ENCODE measurements around the gene KLHL29. TPM values are rescaled to one million over a fixed set of nuclear protein-coding genes. Genes with fewer than 3 reads are reported as not detected.

KLHL29 gene
- total RNA-seq, 1 donor from 2014 or later = 23.6 TPM

DNA sequence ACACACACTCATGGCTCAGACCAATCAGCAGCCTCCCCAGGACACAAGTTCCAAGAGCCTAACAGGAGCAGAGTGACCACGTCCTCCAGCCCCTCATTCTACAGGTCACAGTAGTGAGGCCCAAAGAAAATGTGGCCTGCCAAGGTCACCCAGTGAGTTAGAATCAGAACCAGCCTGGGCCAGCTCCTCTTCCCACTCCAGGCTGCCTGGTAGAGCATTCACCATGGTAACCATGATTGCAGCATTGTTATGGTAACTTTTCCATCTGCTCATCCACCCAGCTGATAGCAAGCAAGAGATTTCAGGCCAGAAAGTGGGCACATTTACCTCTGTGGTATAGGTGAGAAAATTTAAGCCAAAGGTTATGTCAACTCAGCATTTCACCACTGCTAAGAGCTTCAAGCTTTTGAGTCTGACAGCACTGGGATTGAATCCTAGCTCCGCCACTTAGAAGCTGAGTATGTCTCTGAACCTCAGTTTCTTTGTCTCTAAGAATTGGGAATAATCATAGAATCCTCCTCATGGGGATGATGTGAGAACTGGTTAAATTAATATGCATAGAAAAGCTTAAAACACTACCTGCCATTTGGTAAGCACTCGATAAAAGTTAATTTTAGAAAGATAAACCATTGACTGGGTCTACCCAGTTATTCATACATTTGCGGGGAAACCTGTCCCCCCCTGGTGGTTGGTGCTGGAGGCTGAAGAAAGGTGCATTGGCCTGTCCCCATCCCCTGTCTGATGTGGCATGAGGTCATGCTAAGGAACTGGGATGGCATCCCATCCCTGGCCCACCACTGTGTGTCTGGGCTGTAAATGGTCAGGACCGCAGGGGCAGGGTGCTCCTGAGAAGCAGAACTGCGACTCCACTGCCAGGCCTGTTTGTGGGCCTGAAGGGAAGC is 181.5 kb downstream of the KLHL29 start:
- no peak for DNase-seq (ENCODE audit: low spot score)

- DNase-seq (ENCODE audit: low spot score) = no peak
Measured at GRCh38 chr2:23567161-23567756, 182.3 kb downstream of the KLHL29 start.

DNA sequence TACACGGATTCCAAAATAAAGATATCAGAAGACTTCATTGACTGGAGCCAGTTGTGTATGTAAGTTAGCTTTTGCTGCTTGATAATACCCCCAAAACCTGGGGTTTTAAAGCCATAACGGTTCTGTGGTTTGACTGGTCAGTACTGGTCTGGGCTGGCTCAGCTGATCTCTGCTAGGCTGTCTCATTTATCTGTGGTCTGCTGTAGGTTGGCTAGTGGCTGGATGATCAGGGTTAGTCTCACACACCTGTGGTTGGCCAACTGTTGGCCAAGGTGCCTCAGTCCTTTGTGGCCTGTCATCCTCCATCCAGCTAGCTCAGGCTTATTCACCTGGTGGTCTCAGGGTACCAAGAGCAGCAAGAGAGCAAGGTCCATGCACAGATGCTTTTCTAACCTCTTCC is 183.2 kb downstream of the KLHL29 start:
- DNase-seq (ENCODE audit: low spot score) = no peak

GRCh38 chr2:23568626-23569190 is 183.7 kb downstream of the KLHL29 start:
- no peak for DNase-seq (ENCODE audit: low spot score)

- DNase-seq (ENCODE audit: low spot score) = no peak
Measured at GRCh38 chr2:23569761-23570365, 184.9 kb downstream of the KLHL29 start.

GRCh38 chr2:23571085-23571484 is 186.1 kb downstream of the KLHL29 start:
- no peak for DNase-seq (ENCODE audit: low spot score)

GRCh38 chr2:23571527-23572282 is 186.7 kb downstream of the KLHL29 start:
- no peak for DNase-seq (ENCODE audit: low spot score)

DNA sequence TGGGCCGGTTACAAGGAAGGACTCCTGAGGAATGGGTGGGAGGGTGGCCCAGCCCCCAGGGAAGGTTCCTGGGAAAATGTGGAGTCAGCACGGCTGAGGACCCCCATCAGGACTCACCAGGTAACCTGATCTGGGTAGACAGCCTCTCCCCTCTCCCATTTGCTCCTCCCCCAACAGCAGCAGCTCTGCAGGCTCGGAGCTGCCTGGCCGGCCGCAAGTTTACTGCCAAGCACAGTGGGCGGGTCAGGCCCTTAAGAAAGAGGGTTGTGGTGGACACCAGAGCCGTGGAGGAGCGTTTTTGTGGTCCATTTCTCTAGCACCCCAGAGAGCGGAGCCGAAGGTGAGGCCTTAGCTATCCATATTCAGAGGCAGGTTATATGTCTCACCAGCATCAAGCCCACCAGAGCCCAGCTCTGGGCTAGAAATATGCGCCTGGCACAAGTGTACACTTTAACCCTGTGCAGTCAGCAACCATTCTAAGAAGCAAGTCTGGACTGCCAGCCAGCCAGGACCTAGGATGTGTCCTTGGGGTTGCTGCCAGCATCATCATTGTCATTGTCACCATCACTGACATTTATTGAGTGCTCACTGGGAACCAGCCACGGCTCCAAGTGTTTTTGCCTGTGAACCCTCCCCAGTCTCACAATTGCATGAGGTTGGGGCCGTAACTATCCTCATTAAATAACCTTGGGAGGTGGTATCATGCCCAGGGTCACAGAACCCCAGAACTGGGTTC is 190.1 kb downstream of the KLHL29 start:
- no peak for DNase-seq (ENCODE audit: low spot score)

DNA sequence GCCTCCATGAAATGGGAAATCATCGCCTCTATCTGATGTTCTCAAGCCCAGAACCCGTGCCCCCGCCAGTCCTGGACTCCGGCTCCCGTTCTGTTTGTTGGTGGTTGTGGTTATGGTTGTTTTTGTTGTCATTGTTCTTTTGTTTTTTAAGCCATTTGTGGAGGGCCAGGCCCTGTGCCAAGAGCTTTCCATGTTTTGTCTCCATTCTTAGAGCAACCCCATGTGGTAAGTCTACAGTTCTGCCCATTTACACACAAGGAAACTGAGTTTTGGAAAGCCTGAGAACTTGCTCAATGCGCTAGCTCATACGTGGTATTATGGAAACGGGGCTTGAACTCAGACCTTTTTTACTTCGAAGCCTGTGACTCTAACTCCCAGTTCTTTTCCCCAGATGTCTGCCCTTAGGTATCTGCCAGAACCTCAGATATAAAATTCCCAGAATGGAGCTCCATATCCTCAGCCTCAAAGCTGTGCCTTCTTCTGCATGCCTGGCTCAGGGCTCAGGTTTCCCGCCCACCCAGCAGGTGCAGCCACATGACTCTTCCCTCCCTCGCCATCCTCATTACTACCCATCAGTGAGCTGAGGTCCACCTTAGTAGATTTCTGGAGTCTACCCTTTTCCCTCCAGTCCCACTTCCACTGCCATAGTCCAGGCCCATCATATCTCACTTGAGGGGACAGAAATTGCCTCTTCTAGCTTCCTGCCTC is 194.1 kb downstream of the KLHL29 start:
- DNase-seq (ENCODE audit: low spot score) = no peak

- no peak for DNase-seq (ENCODE audit: low spot score)
Measured at GRCh38 chr2:23579674-23580073, 194.7 kb downstream of the KLHL29 start.

DNA sequence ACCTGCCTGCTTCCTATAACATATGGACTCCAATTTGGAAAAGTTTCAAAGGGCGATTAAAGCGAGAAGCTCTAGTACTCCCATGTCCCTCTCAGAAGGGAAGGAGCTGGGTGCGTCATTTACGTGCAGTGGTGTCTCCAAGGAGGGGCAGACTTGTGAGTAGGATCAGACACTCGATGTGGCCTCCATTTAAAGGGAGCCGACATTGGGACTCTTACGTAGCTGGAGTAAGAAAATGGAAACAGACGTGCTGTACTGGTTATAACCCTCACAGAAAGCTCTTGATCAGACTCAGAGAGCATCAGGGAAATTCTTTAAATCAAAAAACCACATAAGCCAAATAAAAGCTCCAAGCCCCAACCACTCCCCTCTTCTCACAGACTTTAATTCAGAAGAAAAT is 198.5 kb downstream of the KLHL29 start:
- DNase-seq (ENCODE audit: low spot score) = no peak

DNA sequence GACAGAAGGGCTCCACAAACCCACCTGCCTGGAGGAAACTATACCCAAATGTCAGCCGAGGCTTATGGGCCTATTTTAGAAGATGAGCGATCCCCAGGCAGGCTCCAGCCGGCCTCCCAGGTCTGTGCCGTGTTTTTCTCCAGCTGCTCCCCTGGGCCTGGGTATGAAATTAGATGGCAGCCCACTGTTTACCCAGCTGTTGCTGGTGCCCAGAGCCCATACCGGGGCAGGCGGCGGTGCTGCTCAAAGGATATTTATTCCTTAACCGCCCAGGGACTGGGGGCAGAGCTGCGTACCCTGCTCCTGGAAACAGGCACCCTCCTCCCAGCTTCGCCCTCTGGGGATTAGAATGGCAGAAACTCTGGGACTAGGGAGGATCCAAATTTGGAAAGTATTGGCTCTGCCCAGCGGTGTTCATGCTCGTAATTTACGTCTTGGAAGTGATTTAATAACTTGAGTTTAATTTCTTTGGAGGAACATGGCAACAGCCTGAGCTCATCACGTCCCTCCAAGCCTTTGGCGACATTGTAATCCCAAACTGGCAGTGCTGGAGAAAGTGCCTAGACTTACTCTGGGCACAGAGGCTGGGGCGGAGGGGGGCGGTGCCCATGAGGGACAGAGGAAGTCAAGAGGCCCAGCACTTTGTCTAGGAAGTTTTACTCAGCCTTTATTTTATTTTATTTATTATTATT is 199.2 kb downstream of the KLHL29 start:
- no peak for DNase-seq (ENCODE audit: low spot score)

- DNase-seq (ENCODE audit: low spot score) = no peak
Measured at GRCh38 chr2:23585273-23586170, 200.5 kb downstream of the KLHL29 start.

- no peak for DNase-seq (ENCODE audit: low spot score)
Measured at GRCh38 chr2:23586741-23587306, 201.8 kb downstream of the KLHL29 start.

- DNase-seq (ENCODE audit: low spot score) = no peak
Measured at GRCh38 chr2:23587341-23587880, 202.4 kb downstream of the KLHL29 start.

GRCh38 chr2:23588106-23588505 is 203.1 kb downstream of the KLHL29 start:
- no peak for DNase-seq (ENCODE audit: low spot score)

DNA sequence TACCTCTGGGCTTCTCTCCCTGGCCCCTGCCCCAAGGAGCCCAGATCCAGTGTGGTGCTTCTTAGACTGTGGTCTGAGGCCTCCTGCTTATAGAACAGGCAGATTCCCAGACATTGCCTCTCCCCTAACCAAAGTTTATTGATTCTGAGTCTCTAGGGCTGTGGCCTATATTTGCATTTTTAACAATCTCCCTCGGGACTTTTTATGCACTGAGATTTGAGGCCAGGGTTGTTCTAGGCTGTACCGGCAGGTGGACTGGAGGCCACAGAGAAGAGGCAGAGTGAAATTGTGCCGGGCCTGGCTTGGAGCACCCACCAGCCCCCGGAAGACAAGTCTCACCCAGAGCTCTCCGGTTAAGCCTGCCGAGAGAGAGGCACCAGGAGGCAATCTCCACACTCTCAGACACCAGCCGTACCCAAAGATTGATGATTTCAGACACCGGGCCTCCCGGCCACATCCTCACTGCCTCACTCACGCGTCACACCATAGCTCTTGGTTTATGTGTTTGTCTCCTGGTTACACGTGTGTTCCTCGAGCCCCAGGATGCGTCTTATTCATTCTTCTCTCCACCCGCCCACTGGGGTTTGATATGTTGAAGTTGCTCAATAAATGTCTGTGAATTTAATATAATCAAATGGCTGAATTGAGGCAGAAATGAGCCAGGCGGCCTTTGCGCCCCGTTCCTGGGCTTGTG is 203.7 kb downstream of the KLHL29 start:
- DNase-seq (ENCODE audit: low spot score) = no peak
